Measurements from ENCODE around the gene RAD51B.

Gene RAD51B

GRCh38 chr14:68284333-68284732 lies 464.8 kb downstream of the RAD51B start:
- TF ChIP-seq CTCF (IDR thresholded peaks at IDR 0.05): no peak

GRCh38 chr14:68284834-68285233 lies 465.3 kb downstream of the RAD51B start:
- TF ChIP-seq CTCF (IDR thresholded peaks at IDR 0.05): no peak

- TF ChIP-seq CTCF (IDR thresholded peaks at IDR 0.05): no peak
Measured at GRCh38 chr14:68285421-68286179, 466.0 kb downstream of the RAD51B start.

- TF ChIP-seq CTCF (IDR thresholded peaks at IDR 0.05): no peak
Measured at GRCh38 chr14:68286667-68287066, 467.1 kb downstream of the RAD51B start.

GRCh38 chr14:68291820-68292219 lies 472.2 kb downstream of the RAD51B start:
- TF ChIP-seq CTCF (IDR thresholded peaks at IDR 0.05): no peak

- TF ChIP-seq CTCF (IDR thresholded peaks at IDR 0.05): no peak
Measured at GRCh38 chr14:68292441-68293215, 473.0 kb downstream of the RAD51B start.

GRCh38 chr14:68293404-68293803 lies 473.8 kb downstream of the RAD51B start:
- TF ChIP-seq CTCF (IDR thresholded peaks at IDR 0.05): no peak
